Loucy (cell line): ENCODE data around the gene SELENBP1.

Experiments used
- H2AFZ ChIP-seq: fragments of 200-600 bp; sonication (generic); 2 replicates; pipeline ENCODE4 v1.6.0; 2016; ENCODE audit warnings: antibody characterized with exemption, mild to moderate bottlenecking, low read length, moderate library complexity
- H3F3A ChIP-seq: fragments of 200-600 bp; 2 replicates; pipeline ENCODE4 v1.6.0; 2016; ENCODE audit warnings: antibody characterized with exemption, low read depth, mild to moderate bottlenecking
- H3K27me3 ChIP-seq: fragments of 200-600 bp; sonication (generic); 2 replicates; pipeline ENCODE4 v1.6.1; 2014; ENCODE audit warnings: low read length, mild to moderate bottlenecking; ENCODE audit not compliant: insufficient read depth, poor library complexity, severe bottlenecking
- H3K36me3 ChIP-seq: fragments of 200-600 bp; sonication (generic); 2 replicates; pipeline ENCODE4 v1.6.1; 2016; ENCODE audit warnings: low read length; ENCODE audit not compliant: insufficient read depth
- H3K4me1 ChIP-seq: fragments of 200-600 bp; sonication (generic); 2 replicates; pipeline ENCODE4 v1.5.1; 2014; ENCODE audit warnings: low read length, mild to moderate bottlenecking; ENCODE audit not compliant: insufficient read depth, poor library complexity, severe bottlenecking
- H3K4me2 ChIP-seq: fragments of 200-600 bp; sonication (generic); 2 replicates; pipeline ENCODE4 v1.6.0; 2014; ENCODE audit warnings: antibody characterized with exemption, low read length, low read depth, mild to moderate bottlenecking; ENCODE audit not compliant: poor library complexity, severe bottlenecking
- H3K4me3 ChIP-seq: fragments of 200-600 bp; sonication (generic); 2 replicates; pipeline ENCODE4 v1.5.1; 2014; ENCODE audit warnings: low read length, mild to moderate bottlenecking, mixed read lengths; ENCODE audit not compliant: poor library complexity, severe bottlenecking
- H3K79me2 ChIP-seq: fragments of 200-600 bp; sonication (generic); 2 replicates; pipeline ENCODE4 v1.6.1; 2014; ENCODE audit warnings: low read length; ENCODE audit not compliant: insufficient read depth
- H3K9ac ChIP-seq: fragments of 200-600 bp; sonication (generic); 2 replicates; pipeline ENCODE4 v1.6.0; 2014; ENCODE audit warnings: mild to moderate bottlenecking, low read depth, low read length, moderate library complexity; ENCODE audit not compliant: poor library complexity, severe bottlenecking
- H3K9me2 ChIP-seq: fragments of 200-600 bp; sonication (generic); replicated peaks from 2 replicates; pipeline ENCODE4 v1.6.1; 2016; ENCODE audit warnings: low read depth, low read length, mixed read lengths
- H3K9me3 ChIP-seq: fragments of 200-600 bp; sonication (generic); 2 replicates; pipeline ENCODE4 v1.6.1; 2014; ENCODE audit warnings: mild to moderate bottlenecking, antibody characterized with exemption, low read length, low read depth; ENCODE audit not compliant: insufficient read depth
- H4K20me1 ChIP-seq: fragments of 200-600 bp; sonication (generic); 2 replicates; pipeline ENCODE4 v1.6.0; 2014; ENCODE audit warnings: antibody characterized with exemption, low read length, mild to moderate bottlenecking; ENCODE audit not compliant: insufficient read depth, poor library complexity, severe bottlenecking
- CTCF ChIP-seq: fragments of 200-600 bp; sonication (generic); conservative IDR thresholded peaks from 2 replicates; pipeline ENCODE4 v1.5.1; 2014; ENCODE audit warnings: mild to moderate bottlenecking, antibody characterized with exemption, low read length
- EZH2phosphoT487 ChIP-seq: fragments of 200-600 bp; IDR thresholded peaks from 2 replicates; pipeline ENCODE4 v1.6.1; 2018; ENCODE audit warnings: antibody characterized with exemption, mild to moderate bottlenecking, moderate library complexity, borderline replicate concordance

The SELENBP1 gene

DNA sequence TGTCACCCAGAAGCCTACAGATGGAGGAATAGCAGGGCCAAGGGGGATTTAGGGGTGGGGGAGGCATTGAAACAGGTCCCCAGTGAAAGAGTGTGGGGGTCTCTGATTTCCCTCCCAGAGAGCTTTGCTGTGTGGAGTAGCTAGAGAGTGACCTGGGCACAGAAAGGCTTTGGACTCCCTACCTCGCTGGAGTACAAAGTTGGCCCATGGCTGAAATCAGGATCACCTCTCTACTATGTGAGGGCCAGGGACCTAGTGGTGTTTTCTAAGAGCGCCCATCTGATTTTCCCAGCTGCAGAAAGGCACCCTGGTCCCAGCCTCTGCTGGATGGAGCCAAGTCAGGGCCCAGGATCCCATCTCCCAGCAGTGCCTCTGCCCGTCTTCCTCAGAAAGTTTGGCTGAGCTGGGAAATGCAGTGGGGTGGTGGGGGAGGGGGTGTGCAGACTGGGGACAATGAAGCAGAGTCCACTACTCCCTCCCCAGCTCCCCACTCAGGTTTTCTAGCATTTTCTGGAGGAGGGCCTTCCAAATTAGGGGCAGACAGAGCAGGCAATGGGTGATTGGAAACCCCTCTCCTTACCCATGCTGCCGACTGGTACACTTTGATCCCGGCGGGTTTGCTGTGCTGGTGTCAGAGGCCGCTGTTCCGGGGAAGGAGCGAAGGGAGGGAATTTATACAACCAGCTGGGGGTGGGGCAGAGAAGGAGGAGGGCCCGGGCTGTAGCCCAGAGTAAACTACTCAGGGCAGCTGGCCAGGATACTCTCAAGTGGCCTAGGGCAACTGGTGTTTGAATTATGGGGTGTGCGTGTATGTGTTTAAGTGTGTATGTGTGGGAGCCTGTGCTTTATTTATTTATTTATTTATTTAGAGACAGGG is at the start of gene SELENBP1:
TSS of gene SELENBP1 (minus strand) at position 648 of the 877 bp plus-strand sequence. CDS start at position 584, 64 bp downstream.
- Histone ChIP-seq H3K9me2 (no peaks in the 10 kb centered on the region), H3K4me3 (no peak within 1 kb of the TSS), H3K79me2 (no peaks in the 10 kb centered on the region), H3F3A (no peaks in the 10 kb centered on the region), H3K9me3 (no peaks in the 10 kb centered on the region), H3K9ac (no peak within 1 kb of the TSS), H3K27me3 (no peaks in the 10 kb centered on the region), H3K4me2 (no peak within 1 kb of the TSS), H3K4me1 (peaks cover 19% of the 10 kb centered on the region), H3K36me3 (no peaks in the 10 kb centered on the region), H2AFZ (peak within 1 kb of the TSS; percentile 73; the same call in 1 of the 2 replicates), H4K20me1 (no peaks in the 10 kb centered on the region)
- no peak for TF ChIP-seq EZH2phosphoT487
- no peak for TF ChIP-seq CTCF

DNA sequence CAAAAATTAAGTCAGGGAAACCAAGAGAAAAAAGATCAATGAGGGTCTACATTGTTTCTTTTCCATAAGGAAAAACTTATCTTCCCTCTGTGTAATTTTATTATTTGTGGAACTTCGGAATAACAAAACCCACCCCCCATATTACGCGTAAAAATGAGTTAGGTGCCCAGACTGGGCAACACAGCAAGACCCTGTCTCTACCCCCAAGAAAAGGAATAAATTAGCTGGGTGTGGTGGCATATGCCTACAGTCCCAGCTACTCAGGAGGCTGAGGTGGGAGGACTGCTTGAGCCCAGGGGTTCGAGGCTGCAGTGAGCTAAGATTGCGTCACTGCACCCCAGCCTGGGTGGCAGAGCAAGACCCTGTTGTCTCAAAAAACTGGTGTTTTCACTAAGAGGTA is 47.3 kb upstream of the SELENBP1 start:
- Histone ChIP-seq H4K20me1 (no peaks in the 10 kb centered on the region), H2AFZ (no peak overlapping the region), H3K27me3 (no peaks in the 10 kb centered on the region), H3K4me3 (no peak overlapping the region), H3K36me3 (peaks cover 81% of the 10 kb centered on the region; the same call in 1 of the 2 replicates), H3K9me2 (no peaks in the 10 kb centered on the region), H3K9ac (no peak overlapping the region), H3F3A (no peaks in the 10 kb centered on the region), H3K4me1 (no peaks in the 10 kb centered on the region), H3K4me2 (no peak overlapping the region), H3K9me3 (no peaks in the 10 kb centered on the region), H3K79me2 (no peaks in the 10 kb centered on the region)
- no peak for TF ChIP-seq EZH2phosphoT487
- TF ChIP-seq CTCF, result no peak

DNA sequence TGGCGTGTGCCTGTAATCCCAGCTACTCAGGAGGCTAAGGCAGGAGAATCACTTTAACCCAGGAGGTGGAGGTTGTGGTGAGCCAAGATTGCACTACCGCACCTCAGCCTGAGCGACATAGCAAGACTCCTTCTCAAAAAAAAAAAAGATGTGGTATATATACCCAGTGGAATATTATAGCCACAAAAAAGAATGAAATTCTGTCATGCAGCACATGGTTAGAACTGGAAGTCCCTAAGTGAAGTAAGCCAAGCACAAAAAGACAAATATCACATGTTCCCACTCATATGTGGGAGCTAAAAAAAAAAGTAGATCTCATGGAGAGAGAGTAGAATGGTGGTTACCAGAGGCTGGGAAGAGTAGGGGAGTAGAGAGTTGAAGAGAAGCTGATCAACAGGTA is 45.6 kb upstream of the SELENBP1 start:
- Histone ChIP-seq H3K9me2 (no peaks in the 10 kb centered on the region), H2AFZ (no peak overlapping the region), H3K9me3 (no peaks in the 10 kb centered on the region), H3F3A (no peaks in the 10 kb centered on the region), H3K4me2 (no peak overlapping the region), H3K36me3 (peaks cover 77% of the 10 kb centered on the region; the same call in 1 of the 2 replicates), H4K20me1 (no peaks in the 10 kb centered on the region), H3K27me3 (no peaks in the 10 kb centered on the region), H3K4me3 (no peak overlapping the region), H3K9ac (no peak overlapping the region), H3K4me1 (no peaks in the 10 kb centered on the region), H3K79me2 (no peaks in the 10 kb centered on the region)
- TF ChIP-seq CTCF, result no peak
- TF ChIP-seq EZH2phosphoT487, result no peak
